Loucy (cell line): ENCODE measurements around the gene CDH2.

Experiments
- H2AFZ ChIP-seq: fragments of 200-600 bp; sonication (generic); 2 replicates; pipeline ENCODE4 v1.6.0; 2016; ENCODE audit warnings: antibody characterized with exemption, mild to moderate bottlenecking, low read length, moderate library complexity
- H3F3A ChIP-seq: fragments of 200-600 bp; 2 replicates; pipeline ENCODE4 v1.6.0; 2016; ENCODE audit warnings: antibody characterized with exemption, low read depth, mild to moderate bottlenecking
- H3K27me3 ChIP-seq: fragments of 200-600 bp; sonication (generic); 2 replicates; pipeline ENCODE4 v1.6.1; 2014; ENCODE audit warnings: low read length, mild to moderate bottlenecking; ENCODE audit not compliant: insufficient read depth, poor library complexity, severe bottlenecking
- H3K36me3 ChIP-seq: fragments of 200-600 bp; sonication (generic); 2 replicates; pipeline ENCODE4 v1.6.1; 2016; ENCODE audit warnings: low read length; ENCODE audit not compliant: insufficient read depth
- H3K4me1 ChIP-seq: fragments of 200-600 bp; sonication (generic); 2 replicates; pipeline ENCODE4 v1.5.1; 2014; ENCODE audit warnings: low read length, mild to moderate bottlenecking; ENCODE audit not compliant: insufficient read depth, poor library complexity, severe bottlenecking
- H3K4me2 ChIP-seq: fragments of 200-600 bp; sonication (generic); 2 replicates; pipeline ENCODE4 v1.6.0; 2014; ENCODE audit warnings: antibody characterized with exemption, low read length, low read depth, mild to moderate bottlenecking; ENCODE audit not compliant: poor library complexity, severe bottlenecking
- H3K4me3 ChIP-seq: fragments of 200-600 bp; sonication (generic); 2 replicates; pipeline ENCODE4 v1.5.1; 2014; ENCODE audit warnings: low read length, mild to moderate bottlenecking, mixed read lengths; ENCODE audit not compliant: poor library complexity, severe bottlenecking
- H3K79me2 ChIP-seq: fragments of 200-600 bp; sonication (generic); 2 replicates; pipeline ENCODE4 v1.6.1; 2014; ENCODE audit warnings: low read length; ENCODE audit not compliant: insufficient read depth
- H3K9ac ChIP-seq: fragments of 200-600 bp; sonication (generic); 2 replicates; pipeline ENCODE4 v1.6.0; 2014; ENCODE audit warnings: mild to moderate bottlenecking, low read depth, low read length, moderate library complexity; ENCODE audit not compliant: poor library complexity, severe bottlenecking
- H3K9me2 ChIP-seq: fragments of 200-600 bp; sonication (generic); replicated peaks from 2 replicates; pipeline ENCODE4 v1.6.1; 2016; ENCODE audit warnings: low read depth, low read length, mixed read lengths
- H3K9me3 ChIP-seq: fragments of 200-600 bp; sonication (generic); 2 replicates; pipeline ENCODE4 v1.6.1; 2014; ENCODE audit warnings: mild to moderate bottlenecking, antibody characterized with exemption, low read length, low read depth; ENCODE audit not compliant: insufficient read depth
- H4K20me1 ChIP-seq: fragments of 200-600 bp; sonication (generic); 2 replicates; pipeline ENCODE4 v1.6.0; 2014; ENCODE audit warnings: antibody characterized with exemption, low read length, mild to moderate bottlenecking; ENCODE audit not compliant: insufficient read depth, poor library complexity, severe bottlenecking
- CTCF ChIP-seq: fragments of 200-600 bp; sonication (generic); conservative IDR thresholded peaks from 2 replicates; pipeline ENCODE4 v1.5.1; 2014; ENCODE audit warnings: mild to moderate bottlenecking, antibody characterized with exemption, low read length
- EZH2phosphoT487 ChIP-seq: fragments of 200-600 bp; IDR thresholded peaks from 2 replicates; pipeline ENCODE4 v1.6.1; 2018; ENCODE audit warnings: antibody characterized with exemption, mild to moderate bottlenecking, moderate library complexity, borderline replicate concordance

CDH2 gene

DNA sequence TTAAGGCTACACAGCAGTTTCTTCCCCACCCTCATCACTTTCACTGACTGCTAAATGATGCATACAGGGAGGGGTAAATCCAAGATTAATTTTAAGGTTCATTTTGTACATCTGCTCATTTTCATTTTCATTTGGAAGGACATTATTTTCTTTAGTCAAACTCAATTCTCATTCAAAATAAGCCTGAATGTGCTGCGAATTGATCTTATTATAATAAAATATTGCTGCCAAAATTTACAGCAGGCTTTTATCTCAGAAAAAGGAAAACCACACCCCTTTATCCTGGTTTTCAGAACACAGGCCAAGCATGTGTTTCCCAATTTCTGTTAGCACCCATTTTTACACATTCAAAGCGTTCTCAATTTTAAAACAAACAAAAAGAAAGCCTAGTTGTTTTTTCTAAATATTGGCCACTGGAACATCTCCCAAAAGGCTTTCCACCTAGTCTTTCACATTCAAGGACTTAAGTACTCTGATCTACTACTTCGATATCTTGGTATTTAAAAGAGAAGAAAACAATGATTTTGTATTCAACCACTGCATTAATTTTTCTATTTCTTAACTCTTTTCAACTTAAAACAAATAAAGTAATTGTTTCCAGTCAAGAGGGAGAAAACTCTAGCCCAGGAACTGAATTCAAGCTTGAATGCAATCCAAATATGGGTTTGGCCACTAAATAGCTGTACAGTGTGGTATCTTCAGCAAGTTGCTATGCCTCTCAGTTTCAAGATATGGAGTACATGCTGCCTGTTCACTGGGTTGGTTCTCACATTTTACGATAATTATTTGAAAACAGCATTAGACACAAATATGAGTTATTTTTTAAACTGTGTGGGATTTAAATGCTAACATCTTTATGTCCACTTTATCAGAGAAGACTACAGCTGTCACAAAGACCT lies 52.5 kb downstream of the CDH2 start:
- Histone ChIP-seq H3K9ac (no peak overlapping the region), H3K4me3 (no peak overlapping the region), H3F3A (no peaks in the 10 kb centered on the region), H3K4me1 (peaks cover 31% of the 10 kb centered on the region), H3K4me2 (no peak overlapping the region), H3K79me2 (peaks cover 23% of the 10 kb centered on the region), H4K20me1 (peaks cover 8% of the 10 kb centered on the region), H3K36me3 (no peaks in the 10 kb centered on the region), H2AFZ (no peak overlapping the region), H3K27me3 (no peaks in the 10 kb centered on the region), H3K9me2 (no peaks in the 10 kb centered on the region), H3K9me3 (no peaks in the 10 kb centered on the region)
- TF ChIP-seq CTCF (no peak), EZH2phosphoT487 (no peak)

- Histone ChIP-seq H3K79me2 (peaks cover 25% of the 10 kb centered on the region), H3K4me3 (no peak overlapping the region), H3K4me2 (peak overlapping the region; percentile 6), H4K20me1 (peaks cover 8% of the 10 kb centered on the region), H2AFZ (no peak overlapping the region), H3K9me3 (no peaks in the 10 kb centered on the region), H3K9ac (no peak overlapping the region), H3K9me2 (no peaks in the 10 kb centered on the region), H3K27me3 (no peaks in the 10 kb centered on the region), H3K4me1 (peaks cover 26% of the 10 kb centered on the region), H3F3A (no peaks in the 10 kb centered on the region), H3K36me3 (no peaks in the 10 kb centered on the region)
- TF ChIP-seq CTCF, result no peak
- no peak for TF ChIP-seq EZH2phosphoT487
Observed at GRCh38 chr18:28123401-28124030, 53.4 kb downstream of the CDH2 start.

- H4K20me1 ChIP-seq, result peaks cover 5% of the 10 kb centered on the region
- no peak overlapping the region for H3K4me3 ChIP-seq
- no peaks in the 10 kb centered on the region for H3F3A ChIP-seq
- no peak overlapping the region for H2AFZ ChIP-seq
- no peaks in the 10 kb centered on the region for H3K36me3 ChIP-seq
- TF ChIP-seq EZH2phosphoT487 (no peak), CTCF (no peak)
- no peaks in the 10 kb centered on the region for H3K27me3 ChIP-seq
- peak overlapping the region; percentile 0 for H3K4me2 ChIP-seq
- peaks cover 25% of the 10 kb centered on the region for H3K4me1 ChIP-seq
- no peak overlapping the region for H3K9ac ChIP-seq
- no peaks in the 10 kb centered on the region for H3K9me2 ChIP-seq
- H3K79me2 ChIP-seq, result peaks cover 36% of the 10 kb centered on the region
- H3K9me3 ChIP-seq, result no peaks in the 10 kb centered on the region
Observed at GRCh38 chr18:28120828-28121515, 56.0 kb downstream of the CDH2 start.
